HG03066 (cell line): ENCODE results near the gene TMEM117.

Experiments used
- ATAC-seq: cut with Tn5 transposase; IDR thresholded peaks from one replicate; pipeline ENCODE4 v1.9.1; 2021; ENCODE audit warnings: low read depth; ENCODE audit not compliant: unreplicated experiment

The TMEM117 gene

DNA sequence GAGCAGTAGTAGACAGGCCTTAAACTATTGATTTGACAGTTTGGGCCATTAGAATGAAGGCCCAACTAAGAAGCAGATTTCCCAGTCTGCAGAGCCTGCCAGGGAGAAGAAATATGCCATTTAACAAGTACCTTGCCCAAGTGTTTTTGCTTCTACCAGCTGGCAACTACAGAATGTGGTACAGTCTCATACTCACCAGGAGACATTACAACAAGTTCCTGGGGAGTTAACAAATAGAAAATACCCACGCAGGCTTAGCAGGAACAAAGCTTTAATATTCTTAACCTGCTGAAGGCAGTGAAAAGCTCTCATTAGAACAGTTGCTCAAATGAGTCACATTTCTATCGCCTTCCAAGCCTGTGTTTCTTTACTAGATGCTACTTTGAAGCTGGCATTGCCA is 241.0 kb downstream of the TMEM117 start:
- no peak for ATAC-seq

DNA sequence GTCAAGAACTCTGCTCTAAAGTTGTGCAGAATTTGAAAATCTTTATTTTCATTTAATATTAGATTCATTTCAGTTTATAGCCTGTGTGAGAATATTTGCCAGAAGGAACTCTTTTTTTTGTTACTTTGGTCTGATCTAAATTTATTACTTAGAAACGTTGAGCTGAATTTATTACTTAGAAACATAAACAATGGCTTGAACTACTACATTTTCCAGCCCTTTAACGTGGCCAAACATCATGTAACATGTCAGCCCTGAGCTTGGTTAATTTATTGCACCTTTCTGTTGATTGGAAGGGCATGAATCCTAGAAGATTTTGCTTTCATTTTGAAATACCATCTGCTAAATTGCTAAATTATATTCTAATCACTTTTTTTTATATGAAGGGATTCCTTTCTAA is 241.4 kb downstream of the TMEM117 start:
- no peak for ATAC-seq

DNA sequence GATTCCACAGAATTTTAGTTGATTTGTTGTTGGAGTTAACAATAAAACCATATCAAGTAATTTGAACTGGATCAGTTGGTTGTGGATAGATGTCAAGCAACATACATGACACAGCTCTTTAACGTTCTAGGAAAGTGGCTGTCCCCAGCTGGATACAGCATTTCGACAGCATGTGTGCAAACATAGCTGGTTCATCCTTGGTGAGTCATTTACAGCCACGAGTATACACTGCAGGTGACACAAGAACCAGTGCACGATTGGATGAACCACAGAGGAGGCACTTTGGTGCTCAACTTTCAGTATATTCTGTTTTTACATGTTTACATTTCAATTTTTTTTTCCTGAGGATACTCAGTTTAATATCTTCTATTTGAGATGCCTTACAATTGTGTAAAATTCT is 242.4 kb downstream of the TMEM117 start:
- no peak for ATAC-seq

DNA sequence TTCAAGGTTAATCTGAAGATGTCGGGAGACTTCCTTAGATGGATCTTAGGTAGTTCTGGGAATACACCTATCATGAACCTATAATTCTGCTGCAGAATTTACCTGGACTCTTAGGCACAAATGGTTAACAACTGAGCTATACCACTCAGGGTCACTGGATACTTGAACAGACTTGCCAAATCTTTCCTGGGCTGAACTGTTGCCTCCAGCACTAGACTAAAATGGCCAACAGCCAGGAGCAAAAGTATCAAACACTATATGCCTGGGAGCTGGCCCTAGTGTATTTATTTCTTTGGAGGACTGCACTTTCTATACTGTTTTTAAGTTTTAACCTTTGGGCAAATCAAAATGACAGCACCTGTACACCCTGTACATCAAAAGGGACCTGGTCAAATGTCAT is 252.8 kb downstream of the TMEM117 start:
- no peak for ATAC-seq

DNA sequence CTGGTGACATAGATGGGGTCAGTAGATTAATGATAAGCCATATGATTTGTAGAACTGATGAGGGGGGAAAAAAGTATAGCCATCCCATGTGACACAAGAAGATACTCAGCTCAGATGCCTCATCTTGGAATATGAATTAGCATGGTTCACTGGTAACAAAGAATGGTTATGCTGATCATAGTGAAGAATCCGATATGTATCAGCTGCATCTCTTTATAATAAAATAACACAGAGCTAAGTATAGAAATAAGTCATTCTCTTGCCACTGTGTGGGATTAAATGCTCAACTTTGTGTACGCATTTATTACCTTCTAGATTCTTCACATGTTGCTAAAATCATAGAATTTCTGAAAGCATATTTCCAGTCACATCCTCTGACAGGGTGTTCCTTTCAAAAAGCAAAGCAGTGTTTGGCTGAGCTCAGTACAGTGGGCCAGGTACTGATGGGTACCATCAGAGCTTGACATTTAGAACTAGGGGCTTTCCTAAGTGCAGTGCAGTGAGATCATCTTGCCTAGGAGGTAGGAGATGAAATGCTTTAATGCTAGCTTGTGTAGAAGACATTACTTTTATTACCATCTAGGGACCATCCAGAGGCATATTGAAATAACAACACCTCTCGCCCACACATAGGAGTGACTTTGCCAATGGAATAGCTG is 256.2 kb downstream of the TMEM117 start:
- ATAC-seq = no peak

DNA sequence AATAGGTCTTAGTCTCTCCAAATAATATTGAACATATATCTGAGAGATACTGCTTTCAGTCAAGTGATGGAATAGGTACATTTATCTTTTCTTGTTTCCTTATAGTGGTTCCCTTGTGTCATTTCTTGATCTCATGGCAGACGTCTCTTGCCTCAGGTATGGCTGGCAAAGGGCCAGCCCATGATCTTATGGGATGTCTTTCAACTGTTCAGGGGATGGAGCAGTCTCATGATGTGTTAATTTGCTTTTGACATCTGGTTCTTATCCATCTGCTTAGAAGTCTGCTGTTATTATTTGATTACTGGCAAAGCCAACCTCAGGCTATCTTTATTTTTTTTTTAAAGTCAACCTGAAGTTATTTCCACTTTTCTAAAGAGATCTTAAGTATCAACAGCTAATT is 262.9 kb downstream of the TMEM117 start:
- ATAC-seq = no peak

DNA sequence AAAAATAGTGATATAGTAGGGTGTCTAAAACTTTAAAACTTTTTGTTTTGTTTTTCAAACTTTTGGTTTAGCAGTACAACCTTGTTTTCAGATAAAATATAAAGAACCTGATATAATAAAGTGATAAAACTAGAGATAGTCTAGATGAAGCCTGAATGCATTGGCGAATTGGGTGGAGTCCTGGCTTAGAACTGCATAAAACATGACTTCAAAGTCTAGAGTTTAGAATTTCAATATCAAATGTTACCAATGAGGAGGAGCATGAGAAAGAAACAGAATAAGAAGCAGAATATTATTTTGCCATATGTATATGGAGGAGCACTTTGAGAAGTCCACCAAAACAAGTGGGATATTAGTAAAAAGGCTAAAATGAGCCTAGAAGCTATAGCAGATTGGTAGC is 263.6 kb downstream of the TMEM117 start:
- ATAC-seq = no peak

DNA sequence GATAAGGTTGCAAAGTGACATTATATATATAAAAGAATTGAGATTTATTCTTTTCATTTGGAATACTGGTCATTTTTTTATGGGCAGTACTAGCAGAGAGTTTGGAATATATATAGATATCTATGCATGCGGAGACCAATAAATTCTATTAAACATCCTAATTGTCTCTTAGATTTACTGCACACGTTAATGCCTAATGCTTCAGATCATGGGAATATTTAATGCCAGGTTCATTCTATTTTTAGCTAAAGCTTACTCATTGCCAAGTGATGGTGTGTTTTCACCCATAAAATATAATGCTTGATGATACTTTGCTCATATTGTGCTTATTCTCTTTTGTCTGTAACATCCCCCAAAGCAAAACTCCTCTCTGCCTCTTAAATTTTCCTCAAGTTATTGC is 264.4 kb downstream of the TMEM117 start:
- no peak for ATAC-seq

DNA sequence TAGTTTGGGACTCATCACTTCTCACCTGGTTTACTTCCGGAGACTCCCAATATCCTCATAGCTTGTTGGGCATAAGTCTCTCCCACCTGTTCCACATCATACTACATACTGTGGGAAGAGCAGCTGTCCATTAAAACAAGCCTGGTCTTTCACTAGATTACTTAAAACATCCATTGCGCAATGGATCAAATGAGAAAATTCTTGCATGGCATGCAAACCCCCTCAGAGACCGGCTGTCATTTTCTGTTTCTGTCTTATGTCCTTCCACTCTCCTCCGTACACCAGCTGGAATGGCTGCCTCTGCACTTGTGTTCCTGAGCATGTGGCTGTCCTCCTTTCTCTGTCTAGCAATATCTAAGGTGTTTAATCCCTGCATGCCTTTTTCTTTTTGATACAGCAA is 265.6 kb downstream of the TMEM117 start:
- no peak for ATAC-seq

DNA sequence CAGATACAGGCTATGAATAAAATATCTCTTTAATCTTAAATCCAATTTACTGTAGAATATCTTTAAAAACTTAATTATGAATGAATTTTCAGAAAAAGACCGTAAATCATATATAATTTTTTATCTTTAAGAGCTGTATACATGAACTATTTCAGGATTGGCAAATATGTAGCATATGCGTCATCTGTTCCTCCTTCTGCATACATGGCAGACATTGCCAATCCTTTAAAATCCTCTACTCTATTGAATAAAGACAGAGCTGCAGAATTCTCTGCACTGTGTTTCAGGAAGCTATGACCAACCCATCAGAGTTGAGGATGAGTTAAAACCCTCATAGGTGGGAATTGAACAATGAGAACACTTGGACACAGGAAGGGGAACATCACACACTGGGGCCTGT is 279.0 kb downstream of the TMEM117 start:
- ATAC-seq = no peak

DNA sequence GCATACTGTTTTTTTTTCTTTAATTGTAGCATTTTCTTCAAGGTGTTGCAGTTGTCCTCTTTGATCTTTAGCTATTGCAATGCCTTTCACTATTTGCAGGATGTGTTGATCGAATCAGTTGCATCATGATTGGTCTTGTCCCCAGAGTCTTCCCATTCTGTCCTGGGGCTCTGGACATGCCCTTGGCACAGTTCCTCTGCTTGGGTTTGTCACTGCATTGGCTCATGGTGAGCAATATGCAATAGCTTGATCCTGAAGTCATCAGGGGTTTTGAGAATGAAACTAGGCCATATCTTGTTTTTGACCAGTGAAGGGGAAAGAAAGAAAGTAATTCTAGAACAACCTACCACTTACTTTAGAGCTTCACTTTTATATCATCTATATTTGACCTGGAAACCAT is 281.5 kb downstream of the TMEM117 start:
- no peak for ATAC-seq

DNA sequence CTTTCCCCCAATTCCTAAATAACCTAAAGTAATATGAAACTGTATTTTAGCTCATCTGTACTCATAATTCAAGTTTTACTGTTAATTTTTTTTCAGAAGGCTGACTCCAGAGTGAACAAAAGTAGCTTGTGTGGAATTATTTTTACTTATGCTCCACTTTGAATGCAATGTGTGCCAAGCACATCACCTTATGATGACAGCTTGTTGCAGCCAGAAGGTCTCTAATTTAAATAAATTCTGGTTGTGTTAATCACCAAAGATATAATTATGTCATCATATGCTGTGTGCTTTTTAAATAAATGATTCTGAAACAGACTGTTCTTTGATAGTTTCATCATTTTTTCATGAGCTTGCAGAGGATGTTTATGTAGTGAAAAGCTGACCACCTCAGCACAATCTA is 283.1 kb downstream of the TMEM117 start:
- ATAC-seq = no peak

DNA sequence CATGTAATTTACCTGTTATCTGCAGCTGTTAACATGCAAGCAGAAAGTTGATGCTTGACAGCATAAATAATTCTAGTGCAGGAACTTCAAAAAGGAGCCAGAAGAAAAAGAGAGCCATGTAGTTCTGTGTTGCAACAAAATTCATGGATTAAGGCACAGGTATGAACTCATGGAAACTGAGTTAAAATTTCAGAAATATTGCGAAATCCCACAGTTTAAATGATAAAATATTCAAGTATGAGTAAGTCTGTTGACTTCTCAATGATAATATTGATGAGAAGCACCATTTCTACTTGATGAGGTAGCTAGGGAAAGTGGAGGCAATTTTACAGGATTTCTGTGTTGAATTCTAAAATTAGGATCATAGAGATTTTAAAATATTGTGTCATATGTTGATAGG is 290.9 kb downstream of the TMEM117 start:
- no peak for ATAC-seq

DNA sequence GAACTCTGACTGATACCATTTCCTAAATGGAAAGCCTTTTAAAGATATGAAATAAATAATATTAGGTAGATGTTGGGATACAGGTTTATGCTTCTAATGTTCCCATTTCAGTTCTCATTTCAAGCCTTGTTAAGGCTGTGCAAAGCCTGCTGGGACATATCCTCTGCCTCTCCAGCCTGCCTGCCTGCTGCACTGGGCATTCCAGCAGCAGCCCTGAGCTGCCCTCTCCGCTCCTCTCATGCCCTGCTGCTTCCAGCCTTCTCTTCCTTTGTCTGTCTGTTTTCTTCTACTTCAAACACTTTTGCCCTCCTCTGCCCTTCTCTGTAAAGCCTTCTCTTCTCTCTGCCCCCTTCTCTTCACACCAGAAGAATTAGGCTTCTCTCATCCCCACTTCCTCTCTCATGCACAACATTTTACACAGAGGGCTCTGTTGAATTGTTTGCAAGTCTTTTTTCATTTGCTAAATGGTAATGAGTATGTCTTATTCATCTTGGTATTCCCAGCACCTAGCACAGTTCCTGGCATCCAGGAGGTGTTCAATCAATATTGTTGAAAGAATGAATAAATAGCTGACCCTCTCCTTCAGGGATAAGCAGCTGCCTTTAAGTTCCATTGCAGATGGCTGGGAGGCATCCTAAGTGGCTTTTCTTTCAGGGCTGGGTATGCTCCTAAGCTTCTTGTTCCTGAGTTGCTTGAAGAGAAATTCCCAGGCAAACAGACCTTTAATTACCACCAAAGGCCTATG is 292.3 kb downstream of the TMEM117 start:
- ATAC-seq = no peak

DNA sequence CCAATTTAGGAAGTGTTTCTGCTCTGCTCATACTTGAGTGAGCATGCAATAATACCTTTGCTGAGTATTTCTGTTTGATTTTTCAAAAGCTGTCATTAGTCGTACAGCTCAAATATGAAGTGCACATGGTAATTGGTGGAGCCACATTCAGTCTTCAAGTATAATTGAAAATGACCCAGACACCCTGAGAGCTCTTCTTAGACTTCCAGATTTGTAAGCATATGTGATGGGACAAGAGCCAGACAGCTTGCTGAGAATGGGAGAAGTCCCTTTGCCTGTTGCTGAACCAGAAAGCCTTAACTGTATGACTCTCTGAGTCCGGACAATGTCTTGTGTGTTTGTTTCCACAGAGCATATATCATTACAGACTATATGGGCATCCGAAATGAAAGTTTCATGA is 307.3 kb downstream of the TMEM117 start:
- ATAC-seq = no peak

DNA sequence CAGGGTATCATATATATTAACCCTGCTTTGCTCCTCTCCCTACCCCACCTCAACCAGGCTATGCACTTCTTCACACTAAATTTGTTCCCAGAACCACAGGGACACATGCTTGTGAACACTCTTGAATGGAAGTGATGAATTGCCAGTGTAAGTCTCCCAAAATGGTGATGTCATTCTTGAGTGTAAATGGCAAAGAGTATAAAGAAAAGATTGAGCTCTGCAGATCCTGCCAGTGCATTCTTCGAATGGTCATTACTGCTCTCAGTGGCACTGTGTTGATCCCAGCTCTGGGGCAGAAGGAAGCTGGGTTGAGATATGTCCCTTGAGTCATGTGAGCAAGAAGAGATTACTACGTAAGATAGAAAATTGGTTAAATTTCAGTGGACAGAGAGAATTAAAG is 313.1 kb downstream of the TMEM117 start:
- no peak for ATAC-seq

DNA sequence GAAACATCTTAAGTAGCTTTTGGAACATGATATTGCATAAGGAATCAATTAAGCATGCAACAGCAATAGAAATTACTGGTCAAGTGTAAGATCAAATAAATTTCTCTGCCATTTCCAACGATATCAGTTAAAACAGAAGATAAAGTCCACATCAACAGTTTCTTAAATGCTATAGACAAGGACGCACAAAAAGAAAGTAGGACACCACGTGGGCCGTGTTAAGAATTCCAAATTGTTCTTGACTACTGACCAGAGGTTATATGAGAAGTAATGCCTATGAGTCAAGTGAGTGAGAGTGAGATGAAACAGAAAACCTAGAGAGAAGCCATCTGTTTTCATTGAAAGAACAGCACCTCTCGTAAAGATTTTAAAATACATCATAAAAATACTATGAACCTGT is 318.2 kb downstream of the TMEM117 start:
- ATAC-seq = no peak

DNA sequence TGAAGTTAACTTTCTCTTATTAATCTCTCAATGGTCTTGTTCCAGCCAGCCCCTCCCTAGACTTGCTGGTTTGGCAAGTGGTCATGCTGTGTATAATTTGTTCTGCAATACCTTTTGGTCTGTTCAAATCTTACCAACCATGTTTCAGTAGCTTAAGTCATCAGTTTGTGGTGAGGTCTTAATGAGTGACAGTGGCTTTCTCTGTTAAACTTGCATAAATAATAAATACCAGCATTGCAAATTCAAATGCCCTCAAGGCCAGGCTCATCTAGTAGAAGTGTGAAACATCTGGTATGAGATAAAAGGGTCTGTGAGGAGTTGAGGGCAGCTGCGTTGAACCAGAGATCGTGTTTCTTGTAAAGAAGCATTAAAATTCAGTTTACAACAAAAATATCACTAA is 319.5 kb downstream of the TMEM117 start:
- ATAC-seq = no peak

DNA sequence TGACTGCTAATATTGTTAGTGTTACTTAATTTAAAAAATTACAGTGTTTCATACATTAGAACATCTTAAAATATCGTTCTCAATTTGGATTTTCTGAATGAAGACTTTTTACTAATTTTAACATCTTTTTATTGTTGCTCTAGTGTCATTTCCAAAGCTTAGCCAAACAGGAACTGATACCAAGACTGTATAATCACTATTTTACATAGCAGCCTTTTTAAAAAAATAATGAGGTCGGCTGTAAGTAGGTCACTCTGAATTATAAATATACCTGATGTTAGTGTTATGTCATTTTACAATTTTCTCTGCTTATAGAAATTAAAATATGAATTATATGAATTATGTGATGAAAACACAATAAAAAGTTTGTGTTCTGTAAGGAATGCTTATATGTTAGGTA is 321.5 kb downstream of the TMEM117 start:
- ATAC-seq = peak; percentile 89

DNA sequence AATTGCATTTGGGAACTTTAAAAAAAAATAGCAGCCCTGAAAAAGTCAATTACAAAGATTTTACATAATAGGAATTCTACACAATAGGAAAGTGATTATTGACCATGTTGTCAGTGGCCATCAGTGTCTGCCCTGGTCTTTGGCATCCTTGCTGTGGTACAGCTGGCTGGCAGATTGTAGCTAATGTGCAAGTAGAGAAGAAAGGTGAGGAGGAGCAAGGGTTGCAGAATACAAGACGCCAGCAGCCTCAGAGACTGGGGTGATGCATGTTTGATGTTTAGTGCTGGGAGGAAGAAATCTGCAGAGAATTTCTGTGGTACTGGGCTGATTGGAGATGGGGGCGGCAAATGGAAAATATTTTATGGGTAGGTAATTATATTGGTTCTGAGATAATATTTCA is 322.9 kb downstream of the TMEM117 start:
- no peak for ATAC-seq

DNA sequence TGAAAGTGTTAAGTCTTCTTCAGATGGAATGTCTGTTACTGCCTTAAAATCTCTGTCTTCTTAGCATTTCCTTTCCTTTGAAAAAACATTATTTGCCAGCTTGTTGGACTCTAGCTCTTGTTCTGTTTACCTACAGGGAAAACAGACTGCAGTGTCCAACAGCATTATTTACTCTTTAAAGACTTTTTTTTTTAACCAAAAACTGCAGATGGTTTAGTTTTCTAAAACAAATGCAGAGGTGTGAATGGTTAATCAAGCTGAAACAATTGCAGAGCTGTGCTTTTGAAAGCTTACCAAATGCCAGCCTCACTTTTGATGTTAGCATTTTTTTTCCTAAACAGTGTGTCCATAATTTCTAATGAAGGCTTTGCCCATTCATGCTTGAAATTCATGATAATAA is 323.3 kb downstream of the TMEM117 start:
- no peak for ATAC-seq

DNA sequence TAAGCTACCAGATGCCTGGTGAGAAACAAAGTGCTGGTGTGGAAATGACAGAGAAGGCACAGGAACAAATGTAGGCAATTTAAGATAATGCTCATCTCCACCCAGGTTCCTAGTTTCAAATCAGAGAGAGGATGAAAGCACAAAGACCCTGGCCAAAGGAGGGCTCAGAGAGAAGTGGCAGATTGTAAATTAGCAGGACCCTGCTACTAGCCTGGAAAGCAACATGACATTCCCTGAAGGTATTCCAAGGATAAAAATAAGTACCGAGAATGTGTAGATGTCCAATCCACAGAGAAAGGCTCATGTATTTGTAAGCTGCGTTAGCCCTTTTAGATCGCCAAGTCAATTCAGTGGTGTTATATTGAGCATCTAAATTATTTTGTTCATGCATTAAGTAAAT is 324.0 kb downstream of the TMEM117 start:
- no peak for ATAC-seq

DNA sequence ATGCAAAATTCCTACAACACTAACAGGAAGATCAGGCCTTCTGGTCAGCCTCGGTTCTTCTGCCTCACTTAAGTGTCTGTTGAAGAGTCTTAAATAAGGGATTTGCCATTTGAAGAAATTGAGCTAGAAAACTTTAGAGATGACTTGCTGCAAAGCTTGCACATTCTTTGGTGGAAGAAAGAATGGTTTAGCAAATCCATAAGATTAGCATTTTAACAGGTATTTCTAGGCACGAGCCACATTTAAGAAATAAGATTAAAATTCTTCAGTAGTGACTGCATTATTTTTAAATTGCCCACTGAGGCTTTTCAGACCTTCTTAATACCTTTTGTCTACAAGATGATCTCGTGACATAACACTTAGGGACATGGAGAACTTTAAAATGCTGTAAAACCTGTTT is 327.1 kb downstream of the TMEM117 start:
- no peak for ATAC-seq
